CD4-positive, alpha-beta T cell treated with Interleukin-2 at 100 ng/mL for 4 hours (primary cell): ENCODE data around the gene PCYT1A.
"Not testable (repeated sequence)": the region's sequence is repeated elsewhere in the genome, so short reads cannot be mapped to it uniquely, and the experiment has no call there.

Experiments
- DNase-seq: peaks from one replicate; pipeline ENCODE4 v3.0.0-alpha.2; 2020; ENCODE audit warnings: low spot score

PCYT1A gene

DNA sequence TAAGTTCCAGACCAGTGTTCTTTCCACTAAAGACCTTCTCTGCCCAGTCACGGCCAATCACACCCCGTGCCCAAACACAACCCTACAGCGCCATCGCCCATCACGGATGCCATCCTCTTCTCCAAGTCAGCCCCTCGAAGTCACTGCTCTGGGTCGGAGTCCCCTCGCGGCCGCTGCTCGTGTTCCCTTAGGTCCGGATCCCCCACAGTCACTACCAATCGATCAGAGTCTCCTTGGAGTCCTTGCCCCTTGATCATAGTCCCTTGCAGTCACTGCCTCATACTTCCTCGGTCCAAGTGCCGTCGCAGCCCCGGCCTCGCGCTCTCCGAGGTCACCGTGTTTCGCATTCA is 461 bp downstream of the PCYT1A start:
- DNase-seq = peak; percentile 22

DNA sequence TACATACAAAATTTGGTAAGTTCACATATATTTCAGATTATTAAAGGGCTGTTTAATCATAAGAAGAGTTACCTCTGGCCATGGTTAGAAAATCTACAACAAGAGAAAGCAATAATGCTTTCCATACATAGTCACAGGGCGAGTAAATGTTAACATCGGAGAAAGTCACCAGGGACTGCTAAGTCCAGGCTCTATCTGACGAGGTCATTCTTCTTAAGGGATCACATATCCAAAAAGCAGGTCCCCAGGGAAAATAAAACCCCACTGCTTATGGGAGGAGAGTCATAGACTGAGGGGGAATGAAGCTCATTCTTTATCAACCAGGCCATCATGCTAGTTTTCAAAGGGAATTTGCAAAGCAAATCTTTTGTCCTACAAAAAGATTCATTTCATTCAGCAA is 3.1 kb downstream of the PCYT1A start:
- no peak for DNase-seq

DNA sequence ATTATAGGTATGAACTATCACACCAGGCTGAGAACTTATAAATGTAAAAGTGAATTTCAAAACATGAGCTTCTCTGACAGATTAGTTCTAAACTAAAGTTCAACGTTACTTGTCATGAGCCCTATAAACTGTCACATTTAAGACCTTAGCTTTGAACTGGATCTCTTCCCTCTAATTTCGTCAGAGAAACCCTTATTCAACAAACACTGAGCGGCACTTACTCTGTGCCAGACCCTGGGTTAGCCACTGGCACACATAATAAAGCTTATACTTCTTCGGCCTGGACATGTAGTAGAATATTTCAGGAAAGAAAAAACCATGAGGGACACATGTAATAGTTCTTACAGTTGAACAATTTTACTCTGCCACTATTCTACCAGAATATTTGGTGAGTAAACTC is 5.6 kb downstream of the PCYT1A start:
- DNase-seq = no peak

DNA sequence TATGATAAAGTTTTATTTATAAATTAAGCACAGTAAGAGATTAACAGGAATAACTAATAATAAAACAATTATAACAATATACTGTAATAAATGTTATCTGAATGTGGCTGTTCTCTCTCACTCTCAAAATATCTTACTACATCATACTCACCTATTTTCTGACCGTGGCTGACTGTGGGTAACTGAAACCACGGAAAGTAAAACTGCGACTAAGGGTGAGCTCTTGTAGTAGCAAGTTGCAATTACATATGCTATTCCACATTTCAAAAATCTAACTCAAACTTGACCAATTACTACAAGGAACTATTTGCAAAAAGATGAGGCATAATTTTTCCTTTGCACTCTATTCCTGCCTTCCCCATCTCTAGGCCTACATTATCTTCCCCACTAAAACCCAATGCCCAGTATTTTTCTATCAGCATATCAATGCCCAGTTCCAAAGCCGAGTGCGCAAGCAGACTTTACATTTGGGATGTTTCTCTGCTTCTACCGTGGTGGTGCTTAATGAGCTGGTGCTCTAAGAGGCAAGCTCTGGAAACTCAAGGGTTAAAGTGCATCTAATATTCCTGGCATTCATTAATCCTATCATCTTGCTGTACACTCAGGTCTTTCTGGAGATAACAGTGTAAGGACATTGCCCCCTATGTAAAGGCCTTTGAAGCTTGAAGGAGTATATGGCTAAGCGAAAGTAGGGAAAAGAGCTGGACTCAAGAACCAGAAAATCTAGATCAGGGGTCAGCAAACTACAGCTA is 6.7 kb downstream of the PCYT1A start:
- no peak for DNase-seq

DNA sequence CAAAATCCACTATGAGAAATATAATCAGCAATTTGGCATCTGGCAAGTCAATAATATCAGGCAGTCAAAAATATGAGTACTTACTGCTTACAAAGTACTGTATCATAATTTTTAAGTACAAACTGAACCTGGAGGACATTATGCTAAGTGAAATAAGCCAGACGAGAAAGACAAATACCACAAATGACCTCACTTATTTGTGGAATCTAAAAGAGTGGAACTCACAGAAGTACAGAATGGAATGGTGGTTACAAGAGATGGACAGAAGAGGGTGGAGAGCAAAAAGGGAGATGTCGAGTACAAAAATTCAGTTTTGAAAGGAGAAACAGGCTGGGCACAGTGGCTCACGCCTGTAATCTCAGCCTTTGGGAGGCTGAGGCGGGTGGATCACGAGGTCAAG is 12.4 kb downstream of the PCYT1A start:
- no peak for DNase-seq

DNA sequence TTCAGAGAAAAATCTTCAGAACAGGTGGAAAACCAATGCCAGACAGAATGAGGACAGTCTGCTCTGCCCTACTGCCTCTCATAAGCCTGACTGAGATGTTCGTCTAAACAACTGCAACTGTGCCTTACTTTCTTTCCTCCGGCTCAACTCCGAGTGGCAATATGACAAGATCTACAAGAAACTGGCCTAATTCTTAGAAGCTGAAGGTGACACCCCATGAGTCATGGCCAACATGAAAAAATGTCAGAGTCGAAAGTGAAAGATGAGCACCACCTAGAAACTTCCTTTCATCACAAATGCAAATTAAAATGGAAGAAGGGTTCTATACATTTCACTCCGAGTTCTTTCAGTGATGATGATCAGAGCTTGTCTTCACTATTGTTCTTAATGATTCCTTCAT is 12.9 kb downstream of the PCYT1A start:
- DNase-seq = peak; percentile 93

DNA sequence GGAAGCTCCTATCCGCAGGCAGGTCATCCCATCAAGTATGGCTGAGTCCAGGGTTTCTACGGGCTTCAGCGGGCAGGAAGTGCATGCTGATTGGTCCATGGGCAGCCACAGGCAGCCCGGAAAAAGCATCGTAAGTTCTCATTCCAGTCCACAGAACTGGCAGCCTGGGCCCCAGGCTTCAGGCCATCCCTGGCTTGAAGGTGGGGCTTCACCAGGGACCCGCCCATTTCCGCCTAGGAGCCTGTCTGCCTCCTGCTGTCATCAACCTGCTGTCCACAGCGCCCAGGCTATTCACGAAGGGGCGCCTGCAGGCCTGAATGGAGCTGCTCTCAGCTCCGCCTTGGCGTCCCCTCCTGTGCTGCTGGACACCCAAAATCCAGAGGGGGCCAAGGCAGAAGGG is 13.9 kb downstream of the PCYT1A start:
- no peak for DNase-seq

DNA sequence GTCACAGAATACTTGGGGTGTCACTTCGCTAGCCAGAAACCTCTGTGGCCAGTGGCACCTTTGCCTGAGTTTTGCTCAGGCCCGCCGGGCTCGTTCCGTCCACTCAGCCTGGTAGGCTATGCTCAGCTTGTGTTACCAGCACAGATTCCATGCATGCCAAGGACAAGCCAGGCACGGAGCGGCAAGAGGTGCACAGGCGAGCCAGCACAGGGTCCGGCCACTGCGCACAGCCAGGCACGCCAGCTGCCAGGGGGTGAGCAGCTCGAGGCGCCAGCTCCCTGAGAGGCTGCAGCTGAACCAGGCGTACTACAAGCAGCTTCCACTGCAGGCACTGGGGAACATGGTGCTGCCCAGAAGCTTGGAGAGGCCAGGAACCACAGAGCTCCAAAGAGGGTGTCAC is 14.7 kb downstream of the PCYT1A start:
- no peak for DNase-seq

DNA sequence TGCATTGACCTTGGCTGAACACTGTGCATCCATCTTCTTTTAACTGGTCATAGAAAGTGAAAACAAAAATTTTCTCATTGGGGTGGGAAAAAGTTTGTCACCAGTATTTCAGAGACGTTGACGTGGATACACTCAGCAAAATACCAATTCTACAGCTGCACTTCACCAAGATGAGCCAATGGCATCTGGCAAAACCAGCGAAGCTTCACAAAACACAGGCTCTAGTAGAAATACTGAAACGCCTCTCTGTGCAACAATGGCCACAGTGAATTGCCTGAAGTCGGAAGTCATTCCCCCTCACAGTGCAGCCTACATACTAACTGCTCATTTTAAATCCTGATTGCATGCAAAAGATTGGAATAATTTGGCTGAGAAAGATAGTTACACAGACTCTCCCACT is 17.0 kb downstream of the PCYT1A start:
- DNase-seq = no peak

DNA sequence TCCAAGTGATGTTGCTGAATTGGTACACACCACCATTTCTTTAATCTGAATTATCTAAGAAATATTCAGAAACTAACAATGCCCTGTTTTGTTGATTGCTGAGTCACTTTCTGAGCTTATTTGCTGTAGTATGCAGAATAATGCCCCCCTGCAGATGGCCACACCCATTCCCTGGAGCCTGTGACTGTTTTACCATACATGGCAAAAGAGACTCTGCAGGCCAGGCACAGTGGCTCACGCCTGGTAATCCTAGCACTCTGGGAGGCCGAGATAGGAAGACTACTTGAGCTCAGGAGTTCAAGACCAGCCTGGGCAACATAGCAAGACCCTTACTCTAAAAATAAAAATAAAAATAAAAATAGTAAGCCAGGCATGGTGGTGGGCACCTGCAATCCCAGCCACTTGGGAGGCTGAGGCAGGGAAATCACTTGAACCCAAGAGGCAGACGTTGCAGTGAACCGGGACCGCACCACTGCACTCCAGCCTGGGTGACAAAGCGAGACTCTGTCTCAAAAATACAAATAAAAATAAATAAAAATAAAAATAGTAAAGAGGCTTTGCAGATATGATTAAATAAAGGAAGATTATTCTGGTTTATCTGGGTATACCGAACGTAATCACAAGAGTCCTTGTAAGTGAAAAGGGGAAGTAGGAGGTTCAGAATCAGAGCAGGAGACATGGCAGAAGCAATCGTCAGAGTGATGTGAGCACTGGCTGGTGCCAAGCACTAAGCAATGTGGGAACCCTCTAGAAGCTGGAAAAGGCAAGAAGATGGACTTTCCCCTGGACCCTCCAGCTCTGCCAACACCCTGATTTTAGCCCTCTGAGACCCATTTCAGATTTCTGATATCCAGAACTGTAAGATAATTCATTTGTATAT is 19.0 kb downstream of the PCYT1A start:
- peak; percentile 17 for DNase-seq

DNA sequence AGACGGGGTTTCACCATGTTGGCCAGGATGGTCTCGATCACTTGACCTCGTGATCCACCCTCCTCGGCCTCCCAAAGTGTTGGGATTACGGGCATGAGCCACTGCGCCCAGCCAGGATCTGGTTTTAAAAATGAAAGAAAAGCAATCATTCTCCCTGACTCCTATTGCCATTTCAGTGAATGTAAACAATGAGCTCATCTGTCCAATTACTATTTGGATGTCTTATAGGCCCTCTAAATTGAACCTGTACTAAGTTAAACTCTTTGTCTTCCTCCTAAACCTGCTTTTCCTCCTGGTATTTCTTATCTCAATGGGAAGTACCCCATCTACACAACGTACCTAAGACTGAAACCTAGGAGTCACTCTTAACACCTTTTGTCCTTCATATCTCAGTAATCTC is 23.7 kb downstream of the PCYT1A start:
- DNase-seq = no peak

DNA sequence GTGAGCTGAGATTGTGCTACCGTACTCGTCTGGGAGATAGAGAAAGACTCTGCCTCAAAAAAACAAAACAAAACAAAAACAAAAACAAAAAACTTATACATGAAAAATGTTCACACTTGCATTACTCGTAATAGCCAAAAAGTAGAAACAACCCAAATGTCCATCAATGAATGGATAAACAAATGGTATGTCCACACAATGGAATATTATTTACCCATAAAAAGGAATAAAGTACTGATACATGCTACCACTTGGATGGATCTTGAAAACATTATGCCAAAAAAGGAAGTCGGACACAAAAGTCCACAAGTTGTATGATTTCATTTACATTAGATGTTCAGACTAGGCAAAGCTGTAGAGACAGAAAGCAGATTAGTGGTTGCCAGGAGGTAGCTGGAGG is 26.7 kb downstream of the PCYT1A start:
- DNase-seq = no peak

DNA sequence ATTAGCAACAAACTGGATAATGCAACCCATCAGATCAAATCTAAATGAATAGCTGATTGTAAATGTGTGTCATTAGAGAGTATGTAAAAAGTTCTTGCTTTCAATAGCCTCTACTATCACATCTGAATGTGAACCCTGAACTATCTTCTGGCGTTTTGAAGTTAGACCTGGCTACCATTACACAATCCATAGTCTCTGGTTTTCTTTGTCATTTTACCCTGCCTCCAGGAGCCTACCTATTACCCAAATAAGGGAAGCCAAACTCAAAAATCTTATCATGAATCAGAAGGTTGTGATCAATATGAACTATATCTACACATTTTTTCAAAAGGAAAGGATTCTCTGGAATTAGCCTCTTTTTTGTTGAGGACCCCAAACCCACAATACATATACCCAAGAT is 31.8 kb downstream of the PCYT1A start:
- DNase-seq = no peak

DNA sequence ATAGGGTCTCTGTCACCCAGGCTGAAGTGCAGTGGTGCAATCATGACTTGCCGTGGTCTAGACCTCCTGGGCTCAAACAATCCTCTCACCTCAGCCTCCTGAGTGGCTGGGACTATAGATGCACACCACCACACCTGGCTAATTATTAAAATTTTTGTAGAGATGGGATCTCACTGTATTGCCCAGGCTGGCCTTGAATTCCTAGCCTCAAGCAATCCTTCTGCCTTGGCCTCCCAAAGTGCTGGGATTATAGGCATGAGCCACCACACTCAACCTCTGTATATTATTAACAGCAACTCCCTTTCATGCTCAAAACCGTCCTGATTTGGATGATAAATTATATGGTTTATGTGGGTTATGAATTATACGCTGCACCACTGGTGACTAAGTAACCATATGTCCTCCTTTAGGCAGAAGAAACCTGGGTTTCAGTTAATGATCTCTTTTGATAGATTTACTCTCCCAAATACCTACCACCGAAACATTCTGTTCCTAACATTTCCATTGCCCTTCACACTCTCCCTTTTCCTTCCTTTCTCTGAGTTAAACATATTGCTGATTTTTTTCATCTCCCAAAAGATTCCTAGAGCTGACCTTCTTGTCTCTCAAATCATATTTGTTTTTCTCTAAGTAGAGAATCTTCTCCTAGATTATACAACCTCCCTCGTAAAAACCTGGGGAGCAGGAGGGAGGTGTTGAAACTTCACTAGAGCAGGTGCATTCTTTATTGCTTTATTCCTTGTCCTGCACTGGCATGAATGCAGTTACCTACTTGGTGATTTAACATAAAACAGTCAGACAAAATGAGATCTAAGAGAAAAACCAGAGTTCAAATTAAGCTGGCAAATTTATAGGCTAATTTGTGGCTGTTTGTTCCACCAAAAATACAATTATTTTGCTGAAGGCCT is 32.9 kb downstream of the PCYT1A start:
- no peak for DNase-seq

DNA sequence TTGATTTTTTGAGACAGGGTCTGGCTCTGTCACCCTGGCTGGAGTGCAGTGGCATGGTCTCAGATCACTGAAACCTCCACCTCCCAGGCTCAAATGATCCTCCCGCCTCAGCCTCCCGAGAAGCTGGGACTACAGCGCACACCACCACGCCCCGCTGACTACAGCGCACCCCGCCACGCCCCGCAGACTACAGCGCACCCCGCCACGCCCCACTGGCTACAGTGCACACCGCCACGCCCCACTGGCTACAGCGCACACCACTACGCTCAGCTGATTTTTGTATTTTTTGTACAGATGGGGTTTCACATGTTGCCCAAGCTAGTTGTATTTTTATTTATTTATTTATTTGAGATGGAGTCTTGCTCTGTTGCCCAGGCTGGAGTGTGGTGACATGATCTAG is 35.6 kb downstream of the PCYT1A start:
- no peak for DNase-seq

DNA sequence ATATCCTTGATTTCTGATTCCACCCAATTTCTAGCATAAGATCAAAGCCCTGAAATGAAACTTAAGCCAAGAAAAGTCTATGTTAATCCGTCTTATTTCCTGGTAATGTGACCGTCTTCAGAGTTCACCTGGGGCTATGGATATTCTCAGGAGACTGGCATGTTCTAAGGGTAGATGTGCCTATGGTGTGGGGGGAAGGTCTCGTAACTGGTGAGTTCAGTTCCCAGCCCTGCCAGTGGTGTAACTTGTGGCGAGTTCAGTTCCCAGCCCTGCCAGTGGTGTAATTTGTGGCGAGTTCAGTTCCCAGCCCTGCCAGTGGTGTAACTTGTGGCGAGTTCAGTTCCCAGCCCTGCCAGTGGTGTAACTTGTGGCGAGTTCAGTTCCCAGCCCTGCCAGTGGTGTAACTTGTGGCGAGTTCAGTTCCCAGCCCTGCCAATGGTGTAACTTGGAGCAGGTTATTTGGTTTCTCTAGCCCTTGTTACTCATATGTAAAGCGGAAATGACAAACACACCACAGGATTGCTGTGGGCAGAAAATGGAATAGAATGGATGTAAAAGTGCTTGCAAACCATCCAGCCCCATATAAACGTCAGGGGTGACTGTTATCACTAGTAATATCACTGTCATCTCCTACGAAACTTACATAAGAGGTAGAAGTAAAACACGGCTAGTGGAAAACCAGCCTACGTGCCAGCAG is 40.8 kb downstream of the PCYT1A start:
- DNase-seq = peak; percentile 28

DNA sequence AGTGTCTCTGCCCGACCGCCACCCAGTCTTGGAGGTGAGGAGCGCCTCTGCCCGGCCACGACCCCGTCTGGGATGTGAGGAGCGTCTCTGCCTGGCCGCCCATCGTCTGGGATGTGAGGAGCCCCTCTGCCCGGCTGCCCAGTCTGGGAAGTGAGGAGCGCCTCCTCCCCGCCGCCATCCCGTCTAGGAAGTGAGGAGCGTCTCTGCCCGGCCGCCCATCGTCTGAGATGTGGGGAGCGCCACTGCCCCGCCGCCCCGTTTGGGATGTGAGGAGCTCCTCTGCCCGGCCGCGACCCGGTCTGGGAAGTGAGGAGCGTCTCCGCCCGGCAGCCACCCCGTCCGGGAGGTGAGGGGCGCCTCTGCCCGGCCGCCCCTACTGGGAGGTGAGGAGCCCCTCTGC is 43.4 kb downstream of the PCYT1A start:
- not testable (repeated sequence) for DNase-seq

DNA sequence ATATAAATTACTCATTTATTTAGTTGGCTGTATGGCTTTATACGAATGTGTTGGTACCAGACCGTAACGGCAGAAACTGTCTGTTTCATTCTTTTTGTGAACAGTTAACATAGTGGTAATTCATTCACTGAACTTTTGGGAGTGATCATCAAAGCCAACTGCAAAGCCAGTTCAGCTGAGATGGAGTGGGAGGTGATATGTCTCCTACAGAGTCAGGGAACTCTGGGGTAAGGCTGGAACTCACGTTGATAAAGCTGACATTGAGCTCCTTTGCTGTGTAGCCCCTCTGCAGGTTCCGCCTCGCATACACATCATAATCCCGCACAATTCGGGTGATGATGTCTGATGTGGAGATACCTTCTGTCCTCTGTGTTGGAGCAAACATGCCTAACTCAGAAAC is 45.8 kb downstream of the PCYT1A start:
- DNase-seq = no peak

DNA sequence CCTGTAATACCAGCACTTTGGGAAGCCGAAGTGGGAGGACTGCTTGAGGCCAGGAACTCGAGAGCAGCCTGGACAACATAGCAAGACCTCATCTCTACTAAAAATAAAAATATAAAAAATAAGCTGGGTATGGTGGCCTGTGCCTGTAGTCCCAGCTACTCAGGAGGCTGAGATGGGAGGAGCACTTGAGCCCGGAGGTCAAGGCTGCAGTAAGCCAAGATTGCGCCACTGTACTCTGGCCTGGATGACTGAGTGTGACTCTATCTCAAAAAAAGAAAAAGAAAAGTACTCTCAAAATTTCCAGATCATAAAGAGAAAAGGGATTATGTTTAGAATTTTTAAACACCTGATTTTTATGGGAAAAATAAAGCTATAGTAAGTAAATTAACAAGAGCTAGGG is 47.1 kb downstream of the PCYT1A start:
- no peak for DNase-seq

DNA sequence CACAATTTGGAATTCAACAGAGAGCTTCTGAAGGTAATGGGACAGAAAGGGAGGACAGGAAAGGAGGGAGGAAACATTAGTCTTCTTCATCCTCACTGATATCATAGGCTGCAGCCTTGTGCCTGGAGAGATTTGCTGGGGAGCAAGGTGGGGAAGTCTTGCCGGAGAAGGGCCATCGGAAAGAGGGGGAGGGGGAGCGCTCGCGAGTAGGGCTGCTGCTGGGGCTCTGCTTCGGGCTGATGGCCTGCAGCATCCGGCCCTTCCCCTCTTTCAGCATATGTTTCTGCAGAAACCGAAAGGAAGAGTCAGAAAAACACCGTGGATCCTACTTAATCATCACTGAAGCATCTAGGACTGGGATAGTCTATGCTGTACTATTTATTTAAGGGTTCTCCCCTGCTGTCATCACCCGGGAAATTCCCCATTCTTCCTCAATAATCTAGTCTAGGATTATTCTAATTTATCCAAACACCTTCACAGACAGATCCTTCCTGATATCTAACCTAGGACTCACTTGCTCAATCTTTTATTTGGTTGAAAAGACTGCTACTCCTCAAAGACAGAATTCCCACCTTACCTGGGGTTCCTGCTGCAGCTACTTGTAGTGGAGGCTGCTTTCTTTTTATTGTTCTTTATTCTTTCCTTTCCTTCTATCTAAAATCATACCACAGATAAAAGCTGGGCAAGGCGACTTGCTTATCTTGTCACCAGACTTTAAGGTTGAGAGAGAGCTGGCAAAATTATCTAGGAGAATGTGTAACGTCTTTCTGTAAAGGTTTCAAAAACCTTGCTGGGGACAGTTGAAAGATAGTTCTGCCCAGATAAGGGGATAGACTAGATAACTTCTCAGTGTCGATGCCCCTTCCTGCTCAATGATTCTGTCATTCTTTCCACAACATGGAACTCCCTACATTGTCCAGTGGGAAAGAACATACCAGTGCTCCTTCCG is 48.6 kb downstream of the PCYT1A start:
- DNase-seq = no peak

DNA sequence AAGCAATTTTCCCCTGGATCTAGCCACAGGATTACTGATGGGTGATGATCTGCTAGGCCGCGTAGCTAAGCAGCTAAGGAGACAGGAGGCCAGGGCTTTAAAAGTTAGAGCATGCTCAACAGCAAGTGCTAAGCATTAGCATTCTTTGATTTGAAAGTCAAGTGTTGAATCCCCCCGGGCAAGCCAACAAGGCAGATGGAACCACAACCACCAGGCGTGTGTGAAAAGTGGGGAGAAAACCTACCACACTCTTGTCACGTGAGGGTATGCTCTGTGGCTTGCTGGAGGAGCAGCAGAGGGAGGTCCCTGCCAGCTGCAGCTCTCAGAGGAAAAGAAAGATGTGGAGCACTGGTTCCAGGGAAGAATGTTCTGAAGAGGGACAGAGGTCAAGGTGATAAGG is 50.3 kb downstream of the PCYT1A start:
- DNase-seq = no peak
